ENCODE measurements around the gene CYP3A4. TPM values are rescaled to one million over a fixed set of nuclear protein-coding genes. Genes with fewer than 3 reads are reported as not detected.
A peak's percentile ranks its signal among the peaks of the same experiment; 100 is the strongest.
"Not testable (repeated sequence)": the region's sequence is repeated elsewhere in the genome, so short reads cannot be mapped to it uniquely, and the experiment has no call there.

Gene CYP3A4
- total RNA-seq, 2 donors from 2014 or later = not detected

DNA sequence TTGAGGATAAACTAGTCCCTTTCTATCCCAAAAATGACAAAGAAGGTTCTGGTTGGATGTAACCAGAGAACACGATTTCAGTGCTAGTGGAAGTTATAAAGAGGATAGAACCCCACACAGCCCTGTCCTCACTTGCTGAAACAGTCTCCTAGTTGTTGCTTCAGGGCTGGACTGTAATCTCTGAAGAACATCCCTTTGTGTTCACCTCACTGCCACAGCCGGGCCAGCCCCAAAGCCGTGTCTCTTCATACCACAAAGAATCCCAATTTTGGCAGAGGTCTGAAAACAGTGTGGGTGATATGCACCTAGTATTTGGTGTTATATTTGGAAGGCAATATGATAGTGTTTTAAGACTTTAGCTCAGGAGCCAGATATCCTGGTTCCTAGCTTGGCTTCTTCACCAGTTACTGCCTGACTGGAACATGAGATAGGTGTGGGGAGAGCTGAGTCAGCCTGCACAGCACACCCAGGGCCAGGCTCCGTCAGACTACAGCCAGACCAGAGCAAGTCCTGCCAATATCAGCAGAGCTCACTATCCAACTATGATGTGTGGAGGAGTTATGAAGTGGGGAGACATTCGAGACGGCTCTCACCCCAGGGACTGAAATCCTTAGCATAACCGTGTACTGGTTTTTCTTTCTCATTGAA, 21.2 kb downstream of the CYP3A4 start:
- no peak for DNase-seq (ENCODE audit: low spot score)
- Mint-ChIP-seq H3K27me3 (peaks cover 6 to 20% of the 10 kb centered on the region in 2 donors), H3K9me3 (no peaks in the 10 kb centered on the region), H3K27ac (no peak overlapping the region), H3K4me1 (ENCODE audit: low read depth in 2 of 2) (peaks cover 6 to 7% of the 10 kb centered on the region in 2 donors), H3K4me3 (no peak overlapping the region), H3K36me3 (no peaks in the 10 kb centered on the region)
- no peak for ATAC-seq

DNA sequence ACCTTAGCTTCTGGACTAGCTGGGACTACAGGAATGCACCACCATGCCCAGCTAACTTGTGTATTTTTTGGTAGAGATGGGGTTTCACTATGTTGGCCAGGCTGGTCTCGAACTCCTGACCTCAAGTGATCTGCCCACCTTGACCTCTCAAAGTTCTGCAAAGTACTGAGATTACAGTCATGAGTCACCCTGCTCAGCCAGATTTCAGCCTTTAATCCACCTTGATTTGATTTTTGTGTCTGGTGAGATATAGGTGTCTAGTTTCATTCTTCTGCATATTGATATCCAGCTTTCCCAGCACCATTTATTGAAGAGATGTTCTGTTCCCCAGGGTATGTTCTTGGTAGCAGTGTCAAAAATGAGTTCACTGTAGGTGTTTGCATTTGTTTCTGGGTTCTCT, 28.9 kb downstream of the CYP3A4 start:
- DNase-seq (ENCODE audit: low spot score) (no peak), ATAC-seq (no peak)
- Mint-ChIP-seq H3K27me3 (peaks cover 20 to 29% of the 10 kb centered on the region in 2 donors), H3K9me3 (no peaks in the 10 kb centered on the region), H3K36me3 (no peaks in the 10 kb centered on the region), H3K4me1 (ENCODE audit: low read depth in 2 of 2) (no peaks in the 10 kb centered on the region), H3K4me3 (no peak overlapping the region), H3K27ac (no peak overlapping the region)

DNA sequence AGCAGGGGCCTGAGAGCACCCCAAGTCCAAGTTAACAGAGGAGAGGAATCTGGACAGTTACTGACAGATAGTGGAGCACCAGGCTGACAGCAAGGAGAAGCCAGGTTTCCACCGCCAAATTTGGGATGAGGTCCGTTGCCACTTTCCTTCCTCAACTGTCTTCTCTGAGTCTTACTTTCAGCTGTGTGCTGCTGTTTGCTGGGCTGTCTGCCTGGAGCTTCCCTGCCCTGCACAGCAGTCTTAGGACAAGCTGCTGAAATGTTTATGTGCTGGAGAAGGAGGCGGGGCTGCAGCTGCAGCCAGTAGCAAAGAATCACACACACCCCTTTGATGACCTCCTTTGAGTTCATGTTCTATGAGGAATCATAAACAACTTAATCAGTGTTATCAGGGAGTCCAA, 31.6 kb downstream of the CYP3A4 start:
- Mint-ChIP-seq H3K9me3 (no peaks in the 10 kb centered on the region), H3K4me3 (no peak overlapping the region), H3K4me1 (ENCODE audit: low read depth in 2 of 2) (no peaks in the 10 kb centered on the region), H3K36me3 (no peaks in the 10 kb centered on the region), H3K27ac (no peak overlapping the region), H3K27me3 (peaks cover 20 to 22% of the 10 kb centered on the region in 2 donors)
- ATAC-seq (no peak), DNase-seq (ENCODE audit: low spot score) (no peak)

- H3K4me3 Mint-ChIP-seq; H3K9me3 Mint-ChIP-seq; DNase-seq (ENCODE audit: low spot score); H3K36me3 Mint-ChIP-seq; H3K4me1 Mint-ChIP-seq (ENCODE audit: low read depth in 2 of 2); ATAC-seq; H3K27ac Mint-ChIP-seq: not testable (repeated sequence)
- peaks cover 16 to 17% of the 10 kb centered on the region in 2 donors for H3K27me3 Mint-ChIP-seq
These were observed 32.5 kb downstream of the CYP3A4 start for GRCh38 chr7:99751322-99752052.

- Mint-ChIP-seq H3K27ac (no peak overlapping the region), H3K9me3 (peaks cover 4% of the 10 kb centered on the region), H3K4me1 (ENCODE audit: low read depth in 2 of 2) (no peaks in the 10 kb centered on the region), H3K27me3 (peaks cover 14 to 17% of the 10 kb centered on the region in 2 donors), H3K36me3 (peaks cover 9% of the 10 kb centered on the region), H3K4me3 (no peak overlapping the region)
- DNase-seq (ENCODE audit: low spot score) = no peak
- no peak for ATAC-seq
These were observed 35.0 kb downstream of the CYP3A4 start for GRCh38 chr7:99748846-99749579.

DNA sequence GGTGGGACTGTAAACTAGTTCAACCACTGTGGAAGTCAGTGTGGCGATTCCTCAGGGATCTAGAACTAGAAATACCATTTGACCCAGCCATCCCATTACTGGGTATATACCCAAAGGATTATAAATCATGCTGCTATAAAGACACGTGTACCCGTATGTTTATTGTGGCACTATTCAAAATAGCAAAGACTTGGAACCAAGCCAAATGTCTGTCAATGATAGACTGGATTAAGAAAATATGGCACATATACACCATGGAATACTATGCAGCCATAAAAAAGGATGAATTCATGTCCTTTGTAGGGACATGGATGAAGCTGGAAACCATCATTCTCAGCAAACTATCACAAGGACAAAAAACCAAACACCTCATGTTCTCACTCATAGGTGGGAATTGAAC, 37.1 kb downstream of the CYP3A4 start:
- not testable (repeated sequence) for H3K4me1 Mint-ChIP-seq (ENCODE audit: low read depth in 2 of 2); ATAC-seq; H3K9me3 Mint-ChIP-seq; H3K4me3 Mint-ChIP-seq; H3K27ac Mint-ChIP-seq; DNase-seq (ENCODE audit: low spot score)
- Mint-ChIP-seq H3K36me3 (peaks cover 12% of the 10 kb centered on the region), H3K27me3 (peaks cover 14 to 15% of the 10 kb centered on the region in 2 donors)

DNA sequence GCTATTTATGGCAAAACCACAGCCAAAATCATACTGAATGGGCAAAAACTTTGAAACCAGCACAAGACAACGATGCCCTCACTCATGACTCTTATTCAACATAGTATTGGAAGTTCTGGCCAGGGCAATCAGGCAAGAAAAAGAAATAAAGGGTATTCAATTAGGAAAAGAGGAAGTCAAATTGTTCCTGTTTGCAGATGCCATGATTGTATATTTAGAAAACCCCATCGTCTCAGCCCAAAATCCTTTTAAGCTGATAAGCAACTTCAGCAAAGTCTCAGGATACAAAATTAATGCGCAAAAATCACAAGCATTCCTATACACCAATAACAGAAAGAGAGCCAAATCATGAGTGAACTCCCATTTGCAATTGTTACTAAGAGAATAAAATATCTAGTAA, 38.6 kb downstream of the CYP3A4 start:
- not testable (repeated sequence) for ATAC-seq

GRCh38 chr7:99742737-99743394, 41.1 kb downstream of the CYP3A4 start:
- Mint-ChIP-seq H3K4me1 (ENCODE audit: low read depth in 2 of 2) (peaks cover 9 to 11% of the 10 kb centered on the region in 2 donors), H3K27ac (no peak overlapping the region), H3K36me3 (peaks cover 12% of the 10 kb centered on the region), H3K27me3 (peaks cover 10 to 15% of the 10 kb centered on the region in 2 donors), H3K9me3 (peaks cover 4% of the 10 kb centered on the region), H3K4me3 (no peak overlapping the region)
- DNase-seq (ENCODE audit: low spot score) = no peak
- no peak for ATAC-seq

More for the DNA sequence above, 38.6 kb downstream of the CYP3A4 start:
- peaks cover 9 to 10% of the 10 kb centered on the region in 2 donors for H3K4me1 Mint-ChIP-seq (ENCODE audit: low read depth in 2 of 2)
- not testable (repeated sequence) for H3K9me3 Mint-ChIP-seq; DNase-seq (ENCODE audit: low spot score); H3K4me3 Mint-ChIP-seq; H3K27ac Mint-ChIP-seq
- peaks cover 12% of the 10 kb centered on the region for H3K36me3 Mint-ChIP-seq
- peaks cover 10 to 15% of the 10 kb centered on the region in 2 donors for H3K27me3 Mint-ChIP-seq

DNA sequence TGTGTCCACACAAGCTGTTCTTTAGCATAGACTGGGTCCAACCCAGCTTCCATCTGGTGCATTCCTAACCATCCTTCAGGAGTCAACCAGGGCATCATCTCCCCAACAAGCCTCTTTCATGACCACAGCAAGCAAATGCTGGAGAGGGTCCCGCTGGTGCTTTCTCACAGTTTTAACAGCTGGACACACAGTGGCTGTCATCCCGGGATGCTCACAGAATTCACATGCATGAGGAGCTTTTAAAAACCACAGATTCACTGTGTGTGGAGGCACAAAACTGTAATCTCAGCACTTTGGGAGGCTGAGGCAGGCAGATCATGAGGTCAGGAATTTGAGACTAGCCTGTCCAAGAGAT, 42.6 kb downstream of the CYP3A4 start:
- ATAC-seq (no peak), DNase-seq (ENCODE audit: low spot score) (no peak)
- Mint-ChIP-seq H3K27me3 (peaks cover 10 to 15% of the 10 kb centered on the region in 2 donors), H3K27ac (peak overlapping the region in 1 of 2 donors; percentile 52), H3K4me3 (no peak overlapping the region), H3K9me3 (peaks cover 4% of the 10 kb centered on the region), H3K4me1 (ENCODE audit: low read depth in 2 of 2) (peaks cover 9 to 11% of the 10 kb centered on the region in 2 donors), H3K36me3 (peaks cover 12% of the 10 kb centered on the region)

DNA sequence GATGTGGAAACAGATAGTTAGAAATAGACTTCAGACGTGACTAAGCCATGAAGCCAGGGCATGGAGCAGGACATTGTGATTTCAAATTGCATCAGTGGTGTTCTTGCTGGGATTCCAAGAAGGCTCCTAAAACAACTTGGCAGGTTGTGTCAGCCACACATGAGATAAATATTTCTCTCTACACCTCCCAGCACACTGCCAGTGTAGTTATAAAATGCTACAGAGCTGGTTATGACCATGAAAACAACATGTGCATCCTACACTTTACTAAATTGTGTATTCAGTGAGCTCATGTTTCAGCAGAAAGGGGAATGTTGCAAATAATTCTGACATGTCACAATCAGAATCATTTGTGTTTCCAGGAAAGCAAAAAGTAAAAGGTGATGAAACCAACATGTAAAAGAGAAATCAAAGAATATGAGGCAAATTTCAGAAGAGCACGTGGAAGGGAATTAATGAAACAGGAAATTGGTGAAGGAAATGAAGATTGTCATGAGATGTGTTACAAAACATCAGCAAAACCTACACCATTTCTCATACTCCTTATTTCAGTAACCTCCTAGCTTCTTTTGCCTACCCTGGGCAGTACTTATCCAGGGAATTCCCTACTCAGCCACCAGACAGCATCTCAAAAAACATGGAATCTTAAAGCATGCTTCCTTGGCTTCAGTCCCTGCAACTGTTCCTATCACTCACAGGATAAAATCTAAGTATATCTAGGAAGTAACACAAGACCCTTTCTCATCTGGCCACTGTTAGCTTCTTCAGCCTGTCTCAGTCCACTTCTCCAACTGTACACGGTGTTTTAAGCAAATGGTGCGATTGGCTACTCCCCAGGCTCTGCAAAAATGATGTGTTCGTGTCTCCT, 43.2 kb downstream of the CYP3A4 start:
- Mint-ChIP-seq H3K4me3 (no peak overlapping the region), H3K9me3 (peaks cover 4% of the 10 kb centered on the region), H3K36me3 (peaks cover 12% of the 10 kb centered on the region), H3K4me1 (ENCODE audit: low read depth in 2 of 2) (peaks cover 9 to 11% of the 10 kb centered on the region in 2 donors), H3K27ac (peak overlapping the region in 1 of 2 donors; percentile 52), H3K27me3 (peaks cover 10 to 15% of the 10 kb centered on the region in 2 donors)
- ATAC-seq = peak; percentile 63 to 69
- no peak for DNase-seq (ENCODE audit: low spot score)

DNA sequence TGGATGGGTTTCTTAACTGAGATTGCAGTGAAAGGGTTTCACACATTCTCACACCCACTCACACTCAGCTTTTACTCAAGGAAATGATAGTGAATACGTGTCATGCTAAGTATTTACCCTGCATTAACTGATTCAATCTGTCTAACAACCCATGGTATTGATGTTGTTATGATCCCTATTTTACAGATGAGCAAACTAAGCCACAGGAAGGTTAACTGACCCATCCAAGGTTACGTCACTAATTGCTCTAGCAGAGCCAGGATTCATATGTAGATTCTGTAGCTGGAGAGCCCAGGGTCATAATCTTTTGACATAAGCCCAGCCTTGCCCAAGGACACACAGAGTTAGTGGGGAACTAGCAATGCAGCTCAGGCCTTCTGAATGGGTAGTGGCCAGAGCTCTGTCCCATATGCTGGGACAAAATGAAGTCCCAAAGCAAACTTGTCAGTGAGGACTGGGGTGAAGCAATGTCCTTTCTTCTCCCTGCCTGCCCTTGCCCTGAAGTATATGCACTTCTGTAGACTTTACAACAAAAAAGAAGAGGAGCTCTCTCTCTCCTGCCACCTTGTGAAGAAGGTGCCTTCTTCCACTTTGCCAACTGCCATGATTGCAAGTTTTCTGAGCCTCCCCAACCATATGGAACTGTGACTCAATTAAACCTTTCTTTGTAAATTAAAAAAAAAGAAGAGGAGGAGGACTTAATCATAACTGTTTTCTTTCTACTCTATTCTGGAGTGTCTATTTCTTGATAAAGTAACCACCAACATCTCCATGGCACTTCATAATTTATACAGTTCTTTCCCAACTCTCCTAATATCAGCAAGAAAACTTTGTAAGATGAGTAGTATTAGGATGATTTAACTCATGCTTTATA, 44.0 kb downstream of the CYP3A4 start:
- no peak for ATAC-seq
- H3K9me3 Mint-ChIP-seq = peaks cover 4% of the 10 kb centered on the region
- H3K36me3 Mint-ChIP-seq = peaks cover 8% of the 10 kb centered on the region
- peak overlapping the region in 1 of 2 donors; percentile 52 for H3K27ac Mint-ChIP-seq
- H3K27me3 Mint-ChIP-seq = peaks cover 10 to 15% of the 10 kb centered on the region in 2 donors
- H3K4me1 Mint-ChIP-seq (ENCODE audit: low read depth in 2 of 2) = peaks cover 9 to 11% of the 10 kb centered on the region in 2 donors
- H3K4me3 Mint-ChIP-seq = no peak overlapping the region
- DNase-seq (ENCODE audit: low spot score) = no peak

DNA sequence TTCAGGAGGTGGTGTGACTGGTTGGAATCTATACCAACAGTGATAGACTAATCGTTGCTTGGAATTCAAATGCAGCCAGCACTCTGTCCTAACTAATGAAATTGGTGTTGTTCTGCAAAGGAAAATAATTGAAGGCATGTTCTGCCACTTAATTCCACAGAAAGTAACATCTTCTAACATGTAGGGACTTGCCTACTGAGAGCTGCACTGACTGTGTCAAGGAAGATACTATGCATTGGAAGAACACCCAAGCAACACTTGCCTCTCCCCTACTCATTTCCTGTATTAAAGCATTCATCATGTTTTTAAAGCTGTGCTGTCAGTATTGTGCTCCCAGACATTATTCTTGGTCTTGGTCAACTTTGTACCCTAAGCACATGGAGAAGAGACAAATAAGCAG, 46.3 kb downstream of the CYP3A4 start:
- Mint-ChIP-seq H3K27me3 (no peaks in the 10 kb centered on the region), H3K36me3 (no peaks in the 10 kb centered on the region), H3K27ac (no peak overlapping the region), H3K4me3 (no peak overlapping the region), H3K4me1 (ENCODE audit: low read depth in 2 of 2) (peaks cover 9 to 11% of the 10 kb centered on the region in 2 donors), H3K9me3 (no peaks in the 10 kb centered on the region)
- ATAC-seq (no peak), DNase-seq (ENCODE audit: low spot score) (no peak)
